Neural progenitor cell (in vitro differentiated cells): Measurements from ENCODE around the gene OARD1. TPM values are rescaled to one million over a fixed set of nuclear protein-coding genes. Genes with fewer than 3 reads are reported as not detected.

Source experiments
- DNase-seq: peaks from one replicate; pipeline ENCODE4 v3.0.0-alpha.2; 2016; ENCODE audit warnings: low spot score
- H2AFZ ChIP-seq: fragments of 200-600 bp; sonication (generic); replicated peaks from 2 replicates; pipeline ENCODE4 v1.6.1; 2016; ENCODE audit warnings: antibody characterized with exemption
- H3F3A ChIP-seq: fragments of 200-600 bp; sonication (generic); 2 replicates; pipeline ENCODE4 v1.6.1; 2016; ENCODE audit warnings: antibody characterized with exemption, low read depth
- H3K27ac ChIP-seq: fragments of 200-600 bp; sonication (generic); 2 replicates; pipeline ENCODE4 v1.5.1; 2016; ENCODE audit warnings: mild to moderate bottlenecking
- H3K27me3 ChIP-seq: fragments of 200-600 bp; sonication (generic); 2 replicates; pipeline ENCODE4 v1.6.1; 2016; ENCODE audit warnings: mild to moderate bottlenecking, moderate library complexity
- H3K36me3 ChIP-seq: fragments of 200-600 bp; sonication (generic); 2 replicates; pipeline ENCODE4 v1.5.1; 2016
- H3K4me1 ChIP-seq: fragments of 200-600 bp; sonication (generic); 2 replicates; pipeline ENCODE4 v1.6.1; 2016; ENCODE audit warnings: mixed run types
- H3K4me2 ChIP-seq: fragments of 200-600 bp; sonication (generic); 2 replicates; pipeline ENCODE4 v1.6.1; 2016
- H3K4me3 ChIP-seq: fragments of 200-600 bp; sonication (generic); 2 replicates; pipeline ENCODE4 v1.5.1; 2016
- H3K79me2 ChIP-seq: fragments of 200-600 bp; sonication (generic); 2 replicates; pipeline ENCODE4 v1.6.1; 2016; ENCODE audit warnings: low read depth
- H3K9ac ChIP-seq: fragments of 200-600 bp; sonication (generic); 2 replicates; pipeline ENCODE4 v1.6.1; 2016
- H3K9me3 ChIP-seq: fragments of 200-600 bp; sonication (generic); 2 replicates; pipeline ENCODE4 v1.5.1; 2016; ENCODE audit warnings: low read depth
- H4K20me1 ChIP-seq: fragments of 200-600 bp; sonication (generic); 2 replicates; pipeline ENCODE4 v1.6.1; 2016; ENCODE audit warnings: low read depth
- H3K27ac Mint-ChIP-seq: 3 replicates; pipeline ENCODE4 v1.8.0; 2021; ENCODE audit warnings: mixed read lengths
- H3K27me3 Mint-ChIP-seq: 2 replicates; pipeline ENCODE4 v1.8.0; 2022; ENCODE audit warnings: low read depth, mild to moderate bottlenecking, inconsistent platforms, moderate library complexity, mixed read lengths; ENCODE audit not compliant: insufficient read depth
- H3K36me3 Mint-ChIP-seq: 3 replicates; pipeline ENCODE4 v1.8.0; 2021; ENCODE audit warnings: mixed read lengths
- H3K4me1 Mint-ChIP-seq: 3 replicates; pipeline ENCODE4 v1.8.0; 2021; ENCODE audit warnings: mixed read lengths
- H3K4me3 Mint-ChIP-seq: 3 replicates; pipeline ENCODE4 v1.8.0; 2021; ENCODE audit warnings: mild to moderate bottlenecking, moderate library complexity, mixed read lengths
- H3K9me3 Mint-ChIP-seq: 3 replicates; pipeline ENCODE4 v1.8.0; 2020; ENCODE audit warnings: mixed read lengths
- EZH2 ChIP-seq: fragments of 200-600 bp; sonication (generic); IDR thresholded peaks from 2 replicates; pipeline ENCODE4 v1.6.1; 2017; ENCODE audit warnings: antibody characterized with exemption, mild to moderate bottlenecking, moderate library complexity
- EZH2phosphoT487 ChIP-seq: fragments of 200-600 bp; sonication (generic); IDR thresholded peaks from 2 replicates; pipeline ENCODE4 v1.6.1; 2017; ENCODE audit warnings: antibody characterized with exemption
- total RNA-seq: library from RNA; depleted of rRNA; stranded (reverse); fragments of >200 nt; gene quantifications from 2 replicates; pipeline ENCODE4 v1.2.3, GENCODE V29; 2015; ENCODE audit warnings: low replicate concordance
- TF ChIP-seq, protein P1 (sequence below): fragments of 200-600 bp; sonication (generic); IDR thresholded peaks from 2 replicates; pipeline ENCODE4 v1.5.1; 2017; ENCODE audit warnings: antibody characterized with exemption, mild to moderate bottlenecking

Gene OARD1
- total RNA-seq, 1 donor from 2014 or later: 67.9 TPM

DNA sequence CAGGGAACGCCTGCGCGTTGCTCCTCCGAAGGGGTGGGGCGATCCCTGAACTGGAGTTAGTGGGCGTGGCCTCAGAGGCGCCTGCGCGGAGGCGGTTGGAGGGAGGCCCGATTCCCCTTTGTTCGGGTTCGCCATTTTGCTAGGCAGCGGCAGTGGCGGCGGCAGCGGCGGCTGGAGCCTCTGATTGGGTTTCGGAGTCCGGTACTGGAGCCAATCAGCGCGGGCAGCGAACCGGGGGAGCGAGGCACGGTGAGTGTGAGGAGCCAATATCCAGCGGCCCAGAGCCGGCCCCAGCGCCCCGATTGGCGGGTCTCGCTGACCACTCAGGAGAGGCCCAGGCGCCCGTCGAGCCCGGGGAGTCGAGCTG is 663 bp upstream of the OARD1 start, which contains the start of gene NFYA:
NFYA (plus strand) TSS at position 139 of the 367 bp plus-strand sequence. CDS start 6,116 bp downstream, outside the sequence.
- no peaks in the 10 kb centered on the region for H3K36me3 Mint-ChIP-seq
- H3K4me1 Mint-ChIP-seq: peaks cover 28% of the 10 kb centered on the region
- Histone ChIP-seq H4K20me1 (peaks cover 40% of the 10 kb centered on the region), H3K27me3 (no peaks in the 10 kb centered on the region), H3K4me1 (peaks cover 37% of the 10 kb centered on the region), H3K4me2 (peak within 1 kb of the TSS; percentile 92), H2AFZ (peak within 1 kb of the TSS; percentile 59), H3K9me3 (no peaks in the 10 kb centered on the region), H3K79me2 (peaks cover 60% of the 10 kb centered on the region), H3K27ac (peak within 1 kb of the TSS; percentile 97), H3K36me3 (peaks cover 9% of the 10 kb centered on the region), H3F3A (peaks cover 35% of the 10 kb centered on the region), H3K9ac (peak within 1 kb of the TSS; percentile 92), H3K4me3 (peak within 1 kb of the TSS; percentile 96)
- H3K27me3 Mint-ChIP-seq: no peaks in the 10 kb centered on the region
- peak within 1 kb of the TSS; percentile 98 for H3K27ac Mint-ChIP-seq
- peak within 1 kb of the TSS; percentile 93 for H3K4me3 Mint-ChIP-seq
- H3K9me3 Mint-ChIP-seq: no peaks in the 10 kb centered on the region
- peak; percentile 100 for DNase-seq
- TF ChIP-seq EZH2phosphoT487: no peak
- TF ChIP-seq, protein P1, sequence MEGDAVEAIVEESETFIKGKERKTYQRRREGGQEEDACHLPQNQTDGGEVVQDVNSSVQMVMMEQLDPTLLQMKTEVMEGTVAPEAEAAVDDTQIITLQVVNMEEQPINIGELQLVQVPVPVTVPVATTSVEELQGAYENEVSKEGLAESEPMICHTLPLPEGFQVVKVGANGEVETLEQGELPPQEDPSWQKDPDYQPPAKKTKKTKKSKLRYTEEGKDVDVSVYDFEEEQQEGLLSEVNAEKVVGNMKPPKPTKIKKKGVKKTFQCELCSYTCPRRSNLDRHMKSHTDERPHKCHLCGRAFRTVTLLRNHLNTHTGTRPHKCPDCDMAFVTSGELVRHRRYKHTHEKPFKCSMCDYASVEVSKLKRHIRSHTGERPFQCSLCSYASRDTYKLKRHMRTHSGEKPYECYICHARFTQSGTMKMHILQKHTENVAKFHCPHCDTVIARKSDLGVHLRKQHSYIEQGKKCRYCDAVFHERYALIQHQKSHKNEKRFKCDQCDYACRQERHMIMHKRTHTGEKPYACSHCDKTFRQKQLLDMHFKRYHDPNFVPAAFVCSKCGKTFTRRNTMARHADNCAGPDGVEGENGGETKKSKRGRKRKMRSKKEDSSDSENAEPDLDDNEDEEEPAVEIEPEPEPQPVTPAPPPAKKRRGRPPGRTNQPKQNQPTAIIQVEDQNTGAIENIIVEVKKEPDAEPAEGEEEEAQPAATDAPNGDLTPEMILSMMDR: no peak
- no peak for TF ChIP-seq EZH2

DNA sequence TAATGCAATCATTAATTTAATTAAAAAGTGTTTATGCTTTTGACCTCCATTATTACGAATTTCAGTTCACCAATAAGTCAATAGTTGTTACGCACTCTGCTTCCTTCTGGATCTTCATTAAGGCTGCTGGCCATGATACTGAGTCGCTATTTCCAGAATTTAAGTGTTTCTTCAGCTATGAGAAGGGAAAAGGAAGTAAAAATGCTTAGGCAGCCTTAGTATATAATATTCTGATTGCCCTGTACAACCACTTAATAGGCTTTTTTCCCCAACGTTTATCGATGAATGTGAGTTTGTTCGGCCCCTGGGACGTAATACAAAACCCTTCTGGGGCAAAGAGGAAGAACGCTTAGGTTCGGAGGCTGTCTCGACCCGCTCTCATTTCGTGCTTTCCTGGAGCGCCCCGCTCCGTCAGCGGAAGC is 644 bp downstream of the OARD1 start:
- H3K27me3 Mint-ChIP-seq: no peaks in the 10 kb centered on the region
- peak overlapping the region; percentile 86 for H3K4me2 ChIP-seq
- H3K9me3 Mint-ChIP-seq: no peaks in the 10 kb centered on the region
- peak overlapping the region; percentile 6 for H3K27ac Mint-ChIP-seq
- H3K79me2 ChIP-seq: peaks cover 47% of the 10 kb centered on the region
- H3K9me3 ChIP-seq: no peaks in the 10 kb centered on the region
- H2AFZ ChIP-seq: peak overlapping the region; percentile 53
- peaks cover 44% of the 10 kb centered on the region for H3F3A ChIP-seq
- peaks cover 31% of the 10 kb centered on the region for H3K4me1 Mint-ChIP-seq
- H3K9ac ChIP-seq: peak overlapping the region; percentile 79
- H3K36me3 Mint-ChIP-seq: peaks cover 3% of the 10 kb centered on the region
- H3K27ac ChIP-seq: peak overlapping the region; percentile 95
- H4K20me1 ChIP-seq: peaks cover 28% of the 10 kb centered on the region
- peaks cover 33% of the 10 kb centered on the region for H3K4me1 ChIP-seq
- TF ChIP-seq EZH2 (no peak), EZH2phosphoT487 (no peak)
- TF ChIP-seq, protein P1: peak; percentile 7
- H3K4me3 Mint-ChIP-seq: peak overlapping the region; percentile 93
- H3K4me3 ChIP-seq: peak overlapping the region; percentile 96
- H3K36me3 ChIP-seq: peaks cover 9% of the 10 kb centered on the region
- no peak for DNase-seq
- no peaks in the 10 kb centered on the region for H3K27me3 ChIP-seq

DNA sequence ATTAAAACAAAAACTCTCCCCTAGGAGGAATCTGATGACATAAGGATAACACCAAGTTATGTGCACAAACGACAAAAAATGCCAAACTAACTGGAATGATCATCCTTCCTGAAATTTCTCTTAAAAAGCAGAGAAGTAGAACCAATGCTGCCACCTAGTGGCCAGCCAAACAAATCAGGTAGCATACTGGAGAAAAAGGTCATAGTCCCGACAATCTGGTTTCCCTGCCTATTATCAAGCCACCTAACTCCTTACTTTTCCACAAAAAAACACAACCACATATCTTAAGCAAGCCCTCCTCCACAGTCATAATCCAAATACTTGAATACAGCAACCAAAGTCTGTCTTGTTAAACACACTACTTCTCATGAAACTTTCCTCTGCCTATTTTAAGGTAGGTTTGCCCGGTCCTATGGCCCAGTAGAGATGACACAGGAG is 5.3 kb downstream of the OARD1 start:
- H3K4me1 Mint-ChIP-seq: peaks cover 12% of the 10 kb centered on the region
- H4K20me1 ChIP-seq: no peaks in the 10 kb centered on the region
- no peak overlapping the region for H3K4me3 ChIP-seq
- no peak overlapping the region for H3K9ac ChIP-seq
- H2AFZ ChIP-seq: no peak overlapping the region
- H3K4me1 ChIP-seq: peaks cover 11% of the 10 kb centered on the region
- no peaks in the 10 kb centered on the region for H3K27me3 Mint-ChIP-seq
- peak; percentile 75 for DNase-seq
- H3K36me3 Mint-ChIP-seq: peaks cover 14% of the 10 kb centered on the region
- peaks cover 13% of the 10 kb centered on the region for H3K36me3 ChIP-seq
- no peaks in the 10 kb centered on the region for H3K27me3 ChIP-seq
- H3K9me3 ChIP-seq: no peaks in the 10 kb centered on the region
- TF ChIP-seq, protein P1: peak; percentile 95
- no peak for TF ChIP-seq EZH2
- no peak overlapping the region for H3K4me2 ChIP-seq
- H3K4me3 Mint-ChIP-seq: no peak overlapping the region
- no peak overlapping the region for H3K27ac Mint-ChIP-seq
- peaks cover 18% of the 10 kb centered on the region for H3K79me2 ChIP-seq
- H3F3A ChIP-seq: peaks cover 22% of the 10 kb centered on the region
- H3K9me3 Mint-ChIP-seq: no peaks in the 10 kb centered on the region
- no peak overlapping the region for H3K27ac ChIP-seq
